Thymus (tissue), 11 donors: ENCODE data around the gene BTNL9. TPM values are rescaled to one million over a fixed set of nuclear protein-coding genes. Genes with fewer than 3 reads are reported as not detected.
A peak's percentile ranks its signal among the peaks of the same experiment; 100 is the strongest.

Experiments used
- DNase-seq, 9 donors: peaks; one replicate each; pipeline ENCODE4 v3.0.0-alpha.2; 2013; ENCODE audit warnings: low spot score in 9 of 9, low read depth in 6 of 9, missing footprints in 1 of 9
- H3K27ac ChIP-seq, 2 donors: one replicate each; pipeline ENCODE4 v1.5.1; 2013; ENCODE audit warnings: control low read depth in 1 of 2, low read depth in 1 of 2, low read length in 1 of 2, mild to moderate bottlenecking in 1 of 2, moderate library complexity in 1 of 2
- H3K27me3 ChIP-seq, 2 donors: one replicate each; pipeline ENCODE4 v1.5.1; 2013; ENCODE audit warnings: low read length in 1 of 2; ENCODE audit not compliant: control insufficient read depth in 2 of 2, insufficient read depth in 1 of 2
- H3K36me3 ChIP-seq, 2 donors: one replicate each; pipeline ENCODE4 v1.5.1; 2013; ENCODE audit warnings: low read length in 1 of 2, mild to moderate bottlenecking in 1 of 2, moderate library complexity in 1 of 2; ENCODE audit not compliant: control insufficient read depth in 2 of 2, insufficient read depth in 2 of 2
- H3K4me1 ChIP-seq, 2 donors: one replicate each; pipeline ENCODE4 v1.5.1; 2013; ENCODE audit warnings: low read length in 2 of 2; ENCODE audit not compliant: control insufficient read depth in 2 of 2, insufficient read depth in 2 of 2
- H3K4me3 ChIP-seq, 2 donors: one replicate each; pipeline ENCODE4 v1.5.1; 2013; ENCODE audit warnings: low read length in 2 of 2, control low read depth in 1 of 2, mild to moderate bottlenecking in 1 of 2
- H3K9me3 ChIP-seq, 2 donors: one replicate each; pipeline ENCODE4 v1.5.1; 2013; ENCODE audit warnings: low read length in 1 of 2, mild to moderate bottlenecking in 1 of 2; ENCODE audit not compliant: control insufficient read depth in 2 of 2, insufficient read depth in 1 of 2
- WGBS: extraction: QIAGEN DNeasy Blood & Tissue Kit; methylation state at CpG from one replicate; pipeline ENCODE4 v1.1.7; 2013; 5-methylcytosine and 5-hydroxymethylcytosine counted together
- polyA plus RNA-seq: library from polyadenylated mRNA; stranded (reverse); fragments of 200-250 nt; gene quantifications from one replicate; pipeline ENCODE4 v1.2.3, GENCODE V29; 2013
- total RNA-seq: library from RNA; stranded (reverse); fragments of 120-200 nt; gene quantifications from one replicate; pipeline ENCODE4 v1.2.4, GENCODE V29; 2013
- donor health status: healthy.

The BTNL9 gene
- total and polyA plus RNA-seq, 2 donors: 6.3 to 45.2 TPM

DNA sequence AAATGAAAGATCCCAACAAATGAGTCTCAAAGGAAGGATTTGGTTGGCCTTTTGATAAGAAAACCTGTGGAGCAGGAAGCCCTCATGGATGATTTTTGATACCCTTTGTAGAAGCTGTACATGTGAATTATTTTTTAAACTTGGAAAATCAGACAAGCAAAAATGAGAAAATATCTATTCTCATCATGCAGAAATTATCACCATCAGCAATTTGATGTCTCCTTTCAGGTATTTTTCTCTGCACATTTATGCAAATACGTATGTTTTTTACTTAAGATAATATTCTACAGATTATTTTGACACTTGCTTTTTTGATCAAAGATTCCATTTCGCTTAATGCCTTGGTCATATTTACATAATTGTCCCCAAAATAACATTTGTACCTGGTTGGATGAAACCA is 7.2 kb downstream of the BTNL9 start:
- H3K4me3 ChIP-seq: no peak overlapping the region
- H3K27me3 ChIP-seq: peaks cover 27 to 55% of the 10 kb centered on the region in 2 donors
- no peaks in the 10 kb centered on the region for H3K9me3 ChIP-seq
- WGBS: 94% methylated on average over 2 of the region's 2 CpGs
- DNase-seq: no peak
- H3K27ac ChIP-seq: no peak overlapping the region
- H3K4me1 ChIP-seq: no peaks in the 10 kb centered on the region
- H3K36me3 ChIP-seq: no peaks in the 10 kb centered on the region

DNA sequence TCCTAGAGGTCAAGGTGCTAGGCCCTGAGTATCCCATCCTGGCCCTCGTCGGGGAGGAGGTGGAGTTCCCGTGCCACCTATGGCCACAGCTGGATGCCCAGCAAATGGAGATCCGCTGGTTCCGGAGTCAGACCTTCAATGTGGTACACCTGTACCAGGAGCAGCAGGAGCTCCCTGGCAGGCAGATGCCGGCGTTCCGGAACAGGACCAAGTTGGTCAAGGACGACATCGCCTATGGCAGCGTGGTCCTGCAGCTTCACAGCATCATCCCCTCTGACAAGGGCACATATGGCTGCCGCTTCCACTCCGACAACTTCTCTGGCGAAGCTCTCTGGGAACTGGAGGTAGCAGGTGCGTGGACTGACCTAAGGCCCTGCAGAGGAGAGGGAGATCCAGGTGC is 7.9 kb downstream of the BTNL9 start:
- Histone ChIP-seq H3K4me1 (no peaks in the 10 kb centered on the region), H3K36me3 (no peaks in the 10 kb centered on the region), H3K9me3 (no peaks in the 10 kb centered on the region), H3K27ac (no peak overlapping the region), H3K27me3 (peaks cover 30 to 55% of the 10 kb centered on the region in 2 donors), H3K4me3 (no peak overlapping the region)
- WGBS: 96% methylated on average over 15 of the region's 15 CpGs
- DNase-seq: no peak

- DNase-seq: no peak
- peaks cover 51 to 68% of the 10 kb centered on the region in 2 donors for H3K27me3 ChIP-seq
- H3K36me3 ChIP-seq: no peaks in the 10 kb centered on the region
- no peak overlapping the region for H3K27ac ChIP-seq
- no peak overlapping the region for H3K4me3 ChIP-seq
- H3K4me1 ChIP-seq: no peaks in the 10 kb centered on the region
- WGBS: 96% methylated on average over 5 of the region's 5 CpGs
- H3K9me3 ChIP-seq: no peaks in the 10 kb centered on the region
Observed at GRCh38 chr5:181050016-181050415, 9.9 kb downstream of the BTNL9 start.

DNA sequence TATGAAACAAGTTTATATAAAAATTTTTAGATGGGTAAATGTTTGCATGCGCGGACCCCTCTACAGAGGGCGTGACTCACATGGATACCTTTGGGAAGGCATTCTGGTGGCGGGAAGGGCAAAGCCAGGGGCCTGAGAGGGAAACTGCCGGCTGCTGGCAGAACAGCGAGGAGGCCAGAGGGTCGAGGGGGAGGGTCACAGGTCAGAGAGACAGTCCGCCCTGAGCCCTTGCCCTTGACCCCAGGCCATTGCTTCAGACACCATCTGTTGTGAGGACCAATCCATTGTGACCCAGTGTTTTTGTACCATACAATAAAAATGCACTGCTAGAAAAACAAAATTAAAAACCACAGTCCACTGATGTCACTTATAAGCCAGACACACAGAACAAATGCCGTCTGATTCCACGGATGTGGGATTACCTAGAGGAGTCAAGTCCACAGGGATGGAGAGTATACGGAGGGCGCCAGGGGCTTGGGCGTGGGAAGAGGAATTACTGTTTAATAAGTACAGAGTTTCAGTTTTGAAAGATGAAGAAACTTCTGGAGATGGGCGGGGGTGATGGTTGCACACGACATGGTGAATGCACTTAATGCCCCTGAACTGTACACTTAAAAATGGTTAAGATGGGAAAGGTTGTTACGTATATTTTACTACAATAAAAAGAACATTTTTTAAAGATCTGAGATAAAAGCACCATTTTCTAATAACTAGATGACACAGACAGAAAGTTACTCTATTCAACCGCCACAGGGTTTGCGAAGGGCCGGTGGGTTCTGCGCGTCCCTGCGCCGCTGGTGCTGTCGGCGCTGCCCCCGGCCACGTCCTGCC is 12.0 kb downstream of the BTNL9 start:
- Histone ChIP-seq H3K27ac (no peak overlapping the region), H3K27me3 (peaks cover 60 to 78% of the 10 kb centered on the region in 2 donors), H3K4me3 (peak overlapping the region in 1 of 2 donors; percentile 48), H3K9me3 (no peaks in the 10 kb centered on the region), H3K4me1 (no peaks in the 10 kb centered on the region), H3K36me3 (no peaks in the 10 kb centered on the region)
- 31% methylated on average over 27 of the region's 27 CpGs for WGBS
- no peak for DNase-seq

DNA sequence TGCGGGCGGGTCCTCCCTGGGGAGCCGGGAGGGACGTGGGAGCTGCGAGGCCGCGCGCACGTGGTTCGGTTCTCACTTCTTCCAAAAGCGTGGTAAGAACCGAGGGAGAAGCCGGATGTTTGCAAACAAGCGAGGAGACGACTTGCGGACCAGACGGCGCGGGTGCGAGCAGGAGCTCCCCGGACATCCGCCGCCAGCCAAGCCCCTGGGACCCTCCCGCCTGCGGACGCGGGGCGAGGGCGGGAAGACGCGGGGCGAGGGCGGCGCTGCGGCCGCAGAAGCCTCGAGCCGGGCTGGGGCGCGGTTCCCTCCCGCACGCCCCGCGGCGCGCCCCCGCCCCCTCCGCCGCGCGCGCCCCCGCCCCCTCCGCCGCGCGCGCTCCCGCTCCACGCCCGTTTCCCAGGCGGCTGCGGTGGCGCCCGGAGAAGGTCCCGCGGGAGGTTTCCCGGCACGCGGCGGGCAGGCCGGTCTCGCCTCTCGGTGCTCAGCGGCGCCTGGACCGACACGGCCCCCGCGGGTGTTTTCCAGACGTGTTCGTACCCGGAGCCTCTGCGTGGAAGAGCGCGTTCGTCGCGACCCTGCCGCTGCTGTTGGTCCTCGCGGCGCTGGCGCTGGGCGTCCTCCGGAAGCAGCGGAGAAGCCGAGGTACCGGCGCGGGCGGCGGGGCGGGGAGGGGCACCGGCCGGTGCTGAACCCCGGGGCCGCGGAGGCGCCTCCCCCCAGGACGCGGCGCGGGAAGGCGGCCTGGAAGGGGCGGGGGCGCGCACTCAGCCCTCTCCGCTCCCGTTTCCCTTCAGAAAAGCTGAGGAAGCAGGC is 12.8 kb downstream of the BTNL9 start:
- Histone ChIP-seq H3K27ac (no peak overlapping the region), H3K27me3 (peaks cover 64 to 82% of the 10 kb centered on the region in 2 donors), H3K9me3 (no peaks in the 10 kb centered on the region), H3K4me1 (no peaks in the 10 kb centered on the region), H3K4me3 (peak overlapping the region; percentile 24 to 48), H3K36me3 (no peaks in the 10 kb centered on the region)
- DNase-seq: peak in 3 of 9 donors; percentile 6 to 15 (median 8)
- 2% methylated on average over 120 of the region's 120 CpGs for WGBS

DNA sequence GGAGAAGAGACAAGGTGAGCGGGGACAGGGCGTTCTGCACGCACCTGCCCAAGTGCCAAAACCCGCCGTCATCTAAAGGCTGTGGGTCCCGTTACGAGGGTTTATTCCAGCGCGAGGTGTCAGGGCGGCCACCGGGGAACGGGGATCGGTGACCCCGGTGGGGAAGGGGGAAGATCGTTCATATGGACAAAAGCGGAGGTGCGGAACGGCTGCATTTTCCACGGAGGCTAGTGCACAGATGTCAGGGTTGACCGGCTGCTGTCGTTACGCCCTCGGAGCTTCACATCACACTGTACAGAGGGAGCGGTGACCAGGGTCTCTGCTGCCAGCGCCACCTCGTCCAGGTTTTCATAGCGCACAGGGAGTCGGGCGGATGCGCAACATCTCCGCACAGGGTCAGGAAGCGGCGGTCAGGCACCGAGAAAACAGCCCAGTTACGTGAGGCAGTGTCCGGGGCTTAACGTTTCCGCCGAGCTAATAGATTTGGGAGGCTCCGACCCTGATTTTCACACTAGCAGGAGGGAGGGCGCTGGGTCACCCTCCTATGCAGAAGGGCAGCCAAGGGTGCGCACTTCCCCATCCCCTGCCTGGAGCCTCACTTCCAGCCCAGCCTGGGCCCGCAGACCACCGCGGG is 13.5 kb downstream of the BTNL9 start:
- Histone ChIP-seq H3K4me3 (peak overlapping the region; percentile 24 to 48), H3K4me1 (no peaks in the 10 kb centered on the region), H3K27me3 (peaks cover 71 to 84% of the 10 kb centered on the region in 2 donors), H3K27ac (no peak overlapping the region), H3K36me3 (no peaks in the 10 kb centered on the region), H3K9me3 (no peaks in the 10 kb centered on the region)
- 3% methylated on average over 45 of the region's 45 CpGs for WGBS
- peak in 1 of 9 donors; percentile 6 for DNase-seq

- Histone ChIP-seq H3K9me3 (no peaks in the 10 kb centered on the region), H3K36me3 (no peaks in the 10 kb centered on the region), H3K27ac (no peak overlapping the region), H3K27me3 (peaks cover 77 to 90% of the 10 kb centered on the region in 2 donors), H3K4me1 (no peaks in the 10 kb centered on the region), H3K4me3 (peak overlapping the region in 1 of 2 donors; percentile 24)
- no peak for DNase-seq
- 29% methylated on average over 7 of the region's 7 CpGs for WGBS
Observed at GRCh38 chr5:181054138-181054537, 14.1 kb downstream of the BTNL9 start.

DNA sequence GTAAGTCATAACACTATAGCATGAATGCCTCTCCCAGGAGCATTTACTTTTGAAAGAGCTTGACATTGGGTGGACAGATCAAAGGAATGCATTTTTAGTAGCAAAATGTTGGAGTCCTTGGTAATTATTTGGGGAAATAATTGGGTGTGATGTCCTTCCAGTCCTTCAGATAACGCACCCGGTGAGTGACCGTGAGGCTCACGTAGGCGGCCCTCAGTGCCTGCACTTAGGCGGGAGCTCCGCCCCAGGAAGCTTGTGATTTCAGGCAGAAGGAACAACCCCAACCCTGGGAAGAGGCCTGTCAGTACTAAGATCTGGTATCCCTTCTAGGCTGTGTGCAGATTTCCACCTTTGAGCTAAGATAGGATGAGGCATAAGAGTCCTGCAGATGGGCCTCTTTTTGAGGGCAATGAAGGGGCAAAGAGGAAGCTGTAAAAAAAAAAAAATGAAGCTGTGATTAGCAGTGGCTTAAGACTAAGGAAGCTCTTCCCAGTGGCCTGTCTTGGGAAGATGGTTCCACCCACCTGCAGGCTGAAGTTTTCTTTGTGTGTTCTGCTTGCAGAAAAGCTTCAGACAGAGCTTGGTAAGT is 14.9 kb downstream of the BTNL9 start:
- Histone ChIP-seq H3K4me1 (no peaks in the 10 kb centered on the region), H3K9me3 (peaks cover 0 to 2% of the 10 kb centered on the region in 2 donors), H3K4me3 (no peak overlapping the region), H3K27ac (no peak overlapping the region), H3K36me3 (no peaks in the 10 kb centered on the region), H3K27me3 (peaks cover 83 to 94% of the 10 kb centered on the region in 2 donors)
- 53% methylated on average over 7 of the region's 7 CpGs for WGBS
- DNase-seq: no peak
